Measurements from ENCODE around the gene KCNQ5. TPM values are rescaled to one million over a fixed set of nuclear protein-coding genes. Genes with fewer than 3 reads are reported as not detected.

Gene KCNQ5
- total and polyA plus RNA-seq, 10 of the 15 experiments (the other 5 are each of a cell fraction or from before 2014, with no cell fraction given): 0.60 to 16.2 (median 3.2) TPM

DNA sequence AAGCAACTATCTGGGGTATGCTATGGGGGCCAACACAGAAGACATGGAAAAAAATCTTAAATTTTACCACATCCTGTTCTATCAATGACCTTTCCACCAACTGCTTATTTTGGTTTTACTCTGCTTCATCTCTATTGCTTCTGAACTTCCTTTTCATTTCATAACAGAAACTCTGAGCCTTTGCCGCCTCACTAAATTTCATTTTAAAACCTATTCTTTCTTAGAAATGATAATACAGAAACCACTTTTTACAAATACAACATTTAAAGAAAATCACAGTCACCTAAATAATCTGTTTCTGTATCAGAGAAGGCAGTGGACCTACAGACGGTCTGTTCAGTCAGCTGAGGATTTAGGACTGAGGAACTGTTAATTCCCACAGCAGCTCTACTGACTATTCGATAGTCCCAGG is 117.5 kb downstream of the KCNQ5 start (continued):
- TF ChIP-seq FOS (IDR thresholded peaks at IDR 0.05; ENCODE audit: borderline replicate concordance, extremely low read depth, insufficient read length) (no peak), CREM (IDR thresholded peaks at IDR 0.05; ENCODE audit: low read depth) (0 out of 2 replicates have a peak, but pooled peaks have one; percentile 22), MEF2B (IDR thresholded peaks at IDR 0.05; ENCODE audit: partially characterized antibody, poor library complexity, severe bottlenecking) (no peak), IKZF1 (conservative IDR thresholded peaks at IDR 0.05) (no peak), KDM1A (IDR thresholded peaks at IDR 0.05; ENCODE audit: borderline replicate concordance) (no peak), TCF7 (IDR thresholded peaks at IDR 0.05; ENCODE audit: borderline replicate concordance) (no peak), BRCA1 (IDR thresholded peaks at IDR 0.05; ENCODE audit: low read depth, low read length) (no peak), GABPA (IDR thresholded peaks at IDR 0.05; ENCODE audit: low read depth) (peak; percentile 59), HDGF (IDR thresholded peaks at IDR 0.05) (no peak), KAT2A (conservative IDR thresholded peaks at IDR 0.05; ENCODE audit: control insufficient read depth, low read depth, low read length) (no peak), ZSCAN29 (IDR thresholded peaks at IDR 0.05) (no peak), PAX8 (IDR thresholded peaks at IDR 0.05) (no peak)
- TF ChIP-seq, protein P1, sequence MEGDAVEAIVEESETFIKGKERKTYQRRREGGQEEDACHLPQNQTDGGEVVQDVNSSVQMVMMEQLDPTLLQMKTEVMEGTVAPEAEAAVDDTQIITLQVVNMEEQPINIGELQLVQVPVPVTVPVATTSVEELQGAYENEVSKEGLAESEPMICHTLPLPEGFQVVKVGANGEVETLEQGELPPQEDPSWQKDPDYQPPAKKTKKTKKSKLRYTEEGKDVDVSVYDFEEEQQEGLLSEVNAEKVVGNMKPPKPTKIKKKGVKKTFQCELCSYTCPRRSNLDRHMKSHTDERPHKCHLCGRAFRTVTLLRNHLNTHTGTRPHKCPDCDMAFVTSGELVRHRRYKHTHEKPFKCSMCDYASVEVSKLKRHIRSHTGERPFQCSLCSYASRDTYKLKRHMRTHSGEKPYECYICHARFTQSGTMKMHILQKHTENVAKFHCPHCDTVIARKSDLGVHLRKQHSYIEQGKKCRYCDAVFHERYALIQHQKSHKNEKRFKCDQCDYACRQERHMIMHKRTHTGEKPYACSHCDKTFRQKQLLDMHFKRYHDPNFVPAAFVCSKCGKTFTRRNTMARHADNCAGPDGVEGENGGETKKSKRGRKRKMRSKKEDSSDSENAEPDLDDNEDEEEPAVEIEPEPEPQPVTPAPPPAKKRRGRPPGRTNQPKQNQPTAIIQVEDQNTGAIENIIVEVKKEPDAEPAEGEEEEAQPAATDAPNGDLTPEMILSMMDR (IDR thresholded peaks at IDR 0.05 in 2 of 3, conservative IDR thresholded peaks at IDR 0.05 in 1 of 3; ENCODE audit: control insufficient read depth in 2 of 3, extremely low read depth in 1 of 3, insufficient read depth in 1 of 3, low read depth in 3 of 3, low read length in 3 of 3): no peak
- TF ChIP-seq, protein P2, sequence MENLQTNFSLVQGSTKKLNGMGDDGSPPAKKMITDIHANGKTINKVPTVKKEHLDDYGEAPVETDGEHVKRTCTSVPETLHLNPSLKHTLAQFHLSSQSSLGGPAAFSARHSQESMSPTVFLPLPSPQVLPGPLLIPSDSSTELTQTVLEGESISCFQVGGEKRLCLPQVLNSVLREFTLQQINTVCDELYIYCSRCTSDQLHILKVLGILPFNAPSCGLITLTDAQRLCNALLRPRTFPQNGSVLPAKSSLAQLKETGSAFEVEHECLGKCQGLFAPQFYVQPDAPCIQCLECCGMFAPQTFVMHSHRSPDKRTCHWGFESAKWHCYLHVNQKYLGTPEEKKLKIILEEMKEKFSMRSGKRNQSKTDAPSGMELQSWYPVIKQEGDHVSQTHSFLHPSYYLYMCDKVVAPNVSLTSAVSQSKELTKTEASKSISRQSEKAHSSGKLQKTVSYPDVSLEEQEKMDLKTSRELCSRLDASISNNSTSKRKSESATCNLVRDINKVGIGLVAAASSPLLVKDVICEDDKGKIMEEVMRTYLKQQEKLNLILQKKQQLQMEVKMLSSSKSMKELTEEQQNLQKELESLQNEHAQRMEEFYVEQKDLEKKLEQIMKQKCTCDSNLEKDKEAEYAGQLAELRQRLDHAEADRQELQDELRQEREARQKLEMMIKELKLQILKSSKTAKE (IDR thresholded peaks at IDR 0.05; ENCODE audit: low read depth, poor library complexity, severe bottlenecking): peak; percentile 78
- TF ChIP-seq, protein P3, sequence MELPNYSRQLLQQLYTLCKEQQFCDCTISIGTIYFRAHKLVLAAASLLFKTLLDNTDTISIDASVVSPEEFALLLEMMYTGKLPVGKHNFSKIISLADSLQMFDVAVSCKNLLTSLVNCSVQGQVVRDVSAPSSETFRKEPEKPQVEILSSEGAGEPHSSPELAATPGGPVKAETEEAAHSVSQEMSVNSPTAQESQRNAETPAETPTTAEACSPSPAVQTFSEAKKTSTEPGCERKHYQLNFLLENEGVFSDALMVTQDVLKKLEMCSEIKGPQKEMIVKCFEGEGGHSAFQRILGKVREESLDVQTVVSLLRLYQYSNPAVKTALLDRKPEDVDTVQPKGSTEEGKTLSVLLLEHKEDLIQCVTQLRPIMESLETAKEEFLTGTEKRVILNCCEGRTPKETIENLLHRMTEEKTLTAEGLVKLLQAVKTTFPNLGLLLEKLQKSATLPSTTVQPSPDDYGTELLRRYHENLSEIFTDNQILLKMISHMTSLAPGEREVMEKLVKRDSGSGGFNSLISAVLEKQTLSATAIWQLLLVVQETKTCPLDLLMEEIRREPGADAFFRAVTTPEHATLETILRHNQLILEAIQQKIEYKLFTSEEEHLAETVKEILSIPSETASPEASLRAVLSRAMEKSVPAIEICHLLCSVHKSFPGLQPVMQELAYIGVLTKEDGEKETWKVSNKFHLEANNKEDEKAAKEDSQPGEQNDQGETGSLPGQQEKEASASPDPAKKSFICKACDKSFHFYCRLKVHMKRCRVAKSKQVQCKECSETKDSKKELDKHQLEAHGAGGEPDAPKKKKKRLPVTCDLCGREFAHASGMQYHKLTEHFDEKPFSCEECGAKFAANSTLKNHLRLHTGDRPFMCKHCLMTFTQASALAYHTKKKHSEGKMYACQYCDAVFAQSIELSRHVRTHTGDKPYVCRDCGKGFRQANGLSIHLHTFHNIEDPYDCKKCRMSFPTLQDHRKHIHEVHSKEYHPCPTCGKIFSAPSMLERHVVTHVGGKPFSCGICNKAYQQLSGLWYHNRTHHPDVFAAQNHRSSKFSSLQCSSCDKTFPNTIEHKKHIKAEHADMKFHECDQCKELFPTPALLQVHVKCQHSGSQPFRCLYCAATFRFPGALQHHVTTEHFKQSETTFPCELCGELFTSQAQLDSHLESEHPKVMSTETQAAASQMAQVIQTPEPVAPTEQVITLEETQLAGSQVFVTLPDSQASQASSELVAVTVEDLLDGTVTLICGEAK (IDR thresholded peaks at IDR 0.05; ENCODE audit: borderline replicate concordance): no peak; the same call in 1 of the 2 replicates
- TF ChIP-seq, protein P4, sequence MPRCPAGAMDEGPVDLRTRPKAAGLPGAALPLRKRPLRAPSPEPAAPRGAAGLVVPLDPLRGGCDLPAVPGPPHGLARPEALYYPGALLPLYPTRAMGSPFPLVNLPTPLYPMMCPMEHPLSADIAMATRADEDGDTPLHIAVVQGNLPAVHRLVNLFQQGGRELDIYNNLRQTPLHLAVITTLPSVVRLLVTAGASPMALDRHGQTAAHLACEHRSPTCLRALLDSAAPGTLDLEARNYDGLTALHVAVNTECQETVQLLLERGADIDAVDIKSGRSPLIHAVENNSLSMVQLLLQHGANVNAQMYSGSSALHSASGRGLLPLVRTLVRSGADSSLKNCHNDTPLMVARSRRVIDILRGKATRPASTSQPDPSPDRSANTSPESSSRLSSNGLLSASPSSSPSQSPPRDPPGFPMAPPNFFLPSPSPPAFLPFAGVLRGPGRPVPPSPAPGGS (IDR thresholded peaks at IDR 0.05; ENCODE audit: borderline replicate concordance, insufficient read depth, low read depth, low read length, poor library complexity, severe bottlenecking): peak; percentile 21
- TF ChIP-seq, protein P5, sequence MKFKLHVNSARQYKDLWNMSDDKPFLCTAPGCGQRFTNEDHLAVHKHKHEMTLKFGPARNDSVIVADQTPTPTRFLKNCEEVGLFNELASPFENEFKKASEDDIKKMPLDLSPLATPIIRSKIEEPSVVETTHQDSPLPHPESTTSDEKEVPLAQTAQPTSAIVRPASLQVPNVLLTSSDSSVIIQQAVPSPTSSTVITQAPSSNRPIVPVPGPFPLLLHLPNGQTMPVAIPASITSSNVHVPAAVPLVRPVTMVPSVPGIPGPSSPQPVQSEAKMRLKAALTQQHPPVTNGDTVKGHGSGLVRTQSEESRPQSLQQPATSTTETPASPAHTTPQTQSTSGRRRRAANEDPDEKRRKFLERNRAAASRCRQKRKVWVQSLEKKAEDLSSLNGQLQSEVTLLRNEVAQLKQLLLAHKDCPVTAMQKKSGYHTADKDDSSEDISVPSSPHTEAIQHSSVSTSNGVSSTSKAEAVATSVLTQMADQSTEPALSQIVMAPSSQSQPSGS (IDR thresholded peaks at IDR 0.05; ENCODE audit: low read length): peak; percentile 77

Data from GM12878 (cell line).